HG03558 (cell line): ENCODE measurements around the gene CCSAP.

ENCODE experiments used
- ATAC-seq: cut with Tn5 transposase; IDR thresholded peaks from one replicate; pipeline ENCODE4 v1.9.1; 2021; ENCODE audit warnings: moderate number of reproducible peaks; ENCODE audit not compliant: unreplicated experiment; ENCODE audit errors: extremely low read depth

The CCSAP gene

DNA sequence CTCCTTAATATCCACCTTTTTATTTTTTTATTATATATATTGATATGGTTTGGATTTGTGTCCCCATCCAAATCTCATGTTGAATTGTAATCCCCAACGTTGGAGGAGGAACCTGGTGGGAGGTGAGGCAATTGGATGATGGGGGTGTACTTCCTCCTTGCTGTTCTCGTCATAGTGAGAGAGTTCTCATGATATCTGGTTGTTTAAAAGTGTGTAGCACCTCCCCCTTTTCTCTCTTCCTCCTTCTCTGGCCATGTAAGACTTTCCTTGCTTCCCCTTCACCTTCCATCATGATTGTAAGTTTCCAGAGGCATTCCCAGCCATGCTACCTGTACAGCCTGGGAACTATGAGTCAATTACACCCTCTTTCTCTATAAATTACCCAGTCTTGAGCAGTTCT is 22.7 kb upstream of the CCSAP start:
- ATAC-seq: no peak

- ATAC-seq: no peak
Observed at GRCh38 chr1:229364207-229365065, 21.6 kb upstream of the CCSAP start.

- no peak for ATAC-seq
Observed at GRCh38 chr1:229363723-229364122, 20.9 kb upstream of the CCSAP start.

DNA sequence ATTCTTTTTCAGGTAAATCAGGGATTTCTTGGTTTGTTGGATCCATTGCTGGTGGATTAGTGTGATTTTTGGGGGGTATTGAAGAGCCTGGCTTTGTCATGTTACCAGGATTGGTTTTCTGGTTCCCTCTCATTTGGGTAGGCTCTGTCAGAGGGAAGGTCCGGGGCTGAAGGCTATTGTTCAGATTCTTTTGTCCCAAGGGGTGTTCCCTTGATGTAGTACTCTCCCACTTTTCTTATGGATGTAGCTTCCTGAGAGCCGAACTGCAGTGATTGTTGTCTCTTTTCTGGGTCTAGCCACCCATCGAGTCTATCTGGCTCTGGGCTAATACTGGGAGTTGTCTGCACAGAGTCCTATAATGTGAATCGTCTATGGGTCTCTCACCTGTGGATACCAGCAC is 17.6 kb upstream of the CCSAP start:
- ATAC-seq: no peak

DNA sequence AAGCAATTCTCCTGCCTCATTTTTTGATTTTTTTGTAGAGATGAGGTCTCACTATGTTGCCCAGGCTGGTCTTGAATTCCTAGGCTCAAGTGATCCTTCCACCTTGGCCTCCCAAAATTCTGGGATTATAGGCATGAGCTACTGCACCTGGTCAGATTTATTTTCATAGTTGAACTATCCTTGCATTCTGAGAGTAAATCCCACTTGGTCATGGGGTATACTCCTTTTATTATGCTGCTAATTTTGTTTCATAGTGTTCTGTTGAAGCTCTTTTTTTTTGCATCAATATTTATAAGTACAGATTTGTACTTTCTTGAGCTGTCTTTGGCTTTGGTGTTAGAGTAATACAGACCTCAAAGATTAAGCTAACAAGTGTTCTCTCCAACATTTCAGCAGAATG is 12.8 kb upstream of the CCSAP start:
- ATAC-seq: no peak

GRCh38 chr1:229354226-229354625 is 11.4 kb upstream of the CCSAP start:
- no peak for ATAC-seq

DNA sequence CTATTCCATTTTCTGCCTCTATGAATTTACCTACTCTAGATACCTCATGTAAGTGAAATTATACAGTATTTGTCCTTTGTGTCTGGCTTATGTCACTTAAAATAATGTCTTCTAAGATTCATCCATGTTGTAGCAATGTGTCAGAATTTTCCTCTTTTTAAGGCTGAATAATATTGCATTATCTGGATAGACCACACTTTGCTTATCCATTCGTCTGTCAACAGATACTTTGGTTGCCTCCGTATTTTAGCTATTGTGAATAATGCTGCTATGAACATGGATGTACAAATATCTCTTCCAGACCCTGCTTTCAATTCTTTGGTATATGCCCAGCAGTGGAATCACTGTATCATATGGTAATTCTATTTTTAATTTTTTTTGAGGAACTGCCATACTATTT is 10.1 kb upstream of the CCSAP start:
- no peak for ATAC-seq

GRCh38 chr1:229349463-229350385 is 6.9 kb upstream of the CCSAP start:
- no peak for ATAC-seq

DNA sequence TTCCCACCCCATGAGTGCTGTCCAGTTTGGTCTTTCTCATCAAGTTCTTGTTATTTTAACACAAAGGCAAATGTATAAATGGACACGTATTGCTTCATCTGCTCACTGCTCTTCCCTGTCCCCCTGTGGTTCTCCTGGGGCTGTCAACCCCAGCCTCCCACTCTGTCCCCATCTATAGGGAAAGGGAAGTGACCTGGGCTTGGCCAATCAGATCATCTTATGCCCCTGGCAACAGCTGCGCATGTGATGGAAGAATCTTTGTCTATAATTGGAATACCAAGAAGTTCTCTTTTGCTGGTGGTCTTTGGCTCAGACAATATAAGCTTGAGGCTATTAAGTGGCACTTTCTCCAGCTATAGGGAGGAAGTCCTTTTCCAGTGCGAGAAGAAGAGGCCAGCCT is 4.7 kb upstream of the CCSAP start:
- no peak for ATAC-seq

- no peak for ATAC-seq
Observed at GRCh38 chr1:229344937-229345684, 2.3 kb upstream of the CCSAP start.

DNA sequence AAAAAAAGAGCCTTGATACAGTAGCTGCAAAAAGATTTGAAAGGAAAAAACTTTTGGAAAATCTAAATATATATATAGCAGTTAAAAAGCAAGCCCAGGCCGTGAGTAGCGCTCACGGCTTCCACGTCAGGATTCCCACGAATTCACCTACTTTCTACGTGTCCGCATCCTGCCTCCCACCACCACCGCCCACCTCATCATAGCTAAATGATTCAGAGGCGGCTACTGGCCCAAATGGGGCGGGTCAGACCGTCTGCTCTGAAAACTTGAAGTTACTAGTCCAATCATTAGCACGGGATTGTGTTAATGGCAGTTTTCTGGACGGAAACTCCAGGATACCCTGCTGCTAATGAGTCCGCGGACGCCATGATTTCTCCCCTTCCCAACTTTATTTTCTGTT is 1.3 kb upstream of the CCSAP start:
- no peak for ATAC-seq

- peak; percentile 39 for ATAC-seq
Observed at GRCh38 chr1:229341774-229342655, 832 bp downstream of the CCSAP start.

- ATAC-seq: no peak
Observed at GRCh38 chr1:229340496-229340895, 2.4 kb downstream of the CCSAP start.

GRCh38 chr1:229339520-229339919 is 3.3 kb downstream of the CCSAP start:
- ATAC-seq: no peak

DNA sequence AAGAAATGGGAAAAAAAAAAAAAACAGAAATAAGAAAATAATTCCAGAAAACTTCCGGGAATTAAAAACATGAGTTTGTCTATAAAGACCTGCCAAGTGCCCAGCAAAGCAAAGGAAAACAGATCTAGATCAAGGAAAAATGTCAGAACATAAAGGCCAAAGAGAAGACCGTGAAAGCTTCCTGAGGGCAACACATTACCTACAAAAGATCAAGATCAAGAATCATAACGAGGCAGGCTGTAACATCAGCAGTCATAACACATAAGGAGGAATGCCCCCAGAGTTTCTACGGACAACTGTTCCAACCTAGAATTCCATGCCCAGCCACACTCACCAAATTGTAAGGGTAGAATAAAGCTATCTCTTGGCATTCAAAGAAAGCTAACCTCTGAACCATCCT is 3.8 kb downstream of the CCSAP start:
- no peak for ATAC-seq

GRCh38 chr1:229336345-229336744 is 6.5 kb downstream of the CCSAP start:
- no peak for ATAC-seq

DNA sequence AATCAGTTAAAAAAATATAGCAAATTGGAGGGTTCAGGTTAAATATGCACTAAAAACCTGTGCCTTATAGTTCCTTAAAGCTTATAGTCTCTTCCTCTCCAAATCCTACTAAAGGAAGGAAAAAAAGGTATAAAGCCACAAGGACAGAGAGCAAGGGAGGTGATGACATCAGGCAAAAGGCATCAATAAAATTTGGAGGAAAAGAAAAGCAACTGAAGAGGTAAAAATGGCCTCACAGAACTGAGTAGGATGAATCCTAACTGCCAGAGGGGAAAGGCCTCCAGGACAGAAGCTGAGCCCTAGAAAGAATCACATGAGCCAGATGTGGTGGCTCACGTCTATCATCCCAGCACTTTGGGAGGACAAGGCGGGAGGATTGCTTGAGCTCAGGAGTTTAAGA is 8.1 kb downstream of the CCSAP start:
- no peak for ATAC-seq

DNA sequence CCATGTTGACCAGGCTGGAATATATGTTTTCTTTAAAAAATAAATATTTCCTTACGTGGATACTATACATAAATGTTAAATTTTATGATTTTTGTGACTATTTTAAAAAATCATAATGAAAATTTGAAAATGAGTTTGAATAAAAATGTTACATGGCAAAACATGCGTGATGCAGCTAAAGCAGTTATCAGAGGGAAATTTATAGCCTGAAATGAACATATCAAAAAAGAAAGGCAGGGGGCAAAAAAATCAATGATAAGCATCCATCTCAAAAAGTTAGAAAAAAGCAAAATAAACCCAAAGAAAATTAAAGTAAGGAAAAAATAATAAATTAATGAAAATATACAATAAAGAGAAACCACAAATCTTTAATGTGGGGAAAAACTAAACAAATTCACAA is 8.6 kb downstream of the CCSAP start:
- ATAC-seq: no peak

DNA sequence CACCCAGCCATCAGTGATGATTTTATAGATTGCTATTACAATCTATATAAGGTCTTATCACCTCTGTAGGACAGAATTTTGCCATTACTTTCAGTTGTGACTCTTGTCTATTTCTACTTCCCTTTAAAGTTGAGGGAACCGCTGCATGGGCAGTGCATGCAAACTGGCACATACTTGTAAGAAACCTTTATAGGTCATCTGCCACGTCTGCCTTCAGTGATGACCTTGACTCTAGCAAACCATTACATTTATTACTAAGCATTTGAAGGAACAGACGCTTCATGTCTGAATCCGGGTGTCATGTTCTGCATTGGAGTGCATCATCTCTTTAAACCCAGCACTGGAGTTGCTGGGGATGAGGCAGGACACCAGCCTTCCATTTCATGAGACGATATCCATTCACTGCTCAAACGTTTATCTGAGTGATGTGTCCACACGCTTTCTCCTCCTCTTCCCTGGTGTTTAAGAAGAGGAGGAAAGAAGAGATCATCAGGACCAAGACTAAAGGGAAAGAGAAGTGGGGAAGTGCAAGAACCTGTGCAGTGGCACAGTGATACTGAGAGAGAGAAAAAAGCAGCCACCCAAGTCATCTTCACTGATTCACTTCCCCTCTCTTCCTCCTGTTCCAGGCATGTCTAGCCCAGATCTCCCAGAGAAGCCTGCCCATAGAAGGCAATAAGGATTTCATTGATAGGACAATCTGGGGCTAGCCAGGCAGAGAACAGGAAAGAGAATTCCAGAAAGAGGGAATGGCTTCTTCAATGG is 14.1 kb downstream of the CCSAP start:
- ATAC-seq: no peak
